Stomach (tissue), 4 donors: Measurements from ENCODE around the gene ANKRD33B.

Experiments used
- CTCF ChIP-seq, 7 experiments: fragments of 450-650 bp in 4 of 7; fragments of 200-600 bp in 3 of 7; sonication (generic) in 3 of 7; IDR thresholded peaks; one replicate each; pipeline ENCODE4 v1.5.1; 2016 to 2019; ENCODE audit warnings: antibody characterized with exemption in 7 of 7, control low read depth in 2 of 7, mild to moderate bottlenecking in 1 of 7
- POLR2A ChIP-seq, 4 donors: fragments of 450-650 bp; IDR thresholded peaks; one replicate each; pipeline ENCODE4 v1.6.1; 2016; ENCODE audit warnings: antibody characterized with exemption in 4 of 4, control low read depth in 2 of 4, mild to moderate bottlenecking in 1 of 4, moderate library complexity in 1 of 4
- POLR2AphosphoS5 ChIP-seq, 3 donors: sonication (generic); formaldehyde crosslinking; IDR thresholded peaks; one replicate each; pipeline ENCODE4 v1.6.1; 2016; ENCODE audit warnings: antibody characterized with exemption in 3 of 3

- TF ChIP-seq CTCF (IDR thresholded peaks at IDR 0.05) = no peak
- TF ChIP-seq POLR2A (IDR thresholded peaks at IDR 0.05) = no peak
- no peak for TF ChIP-seq POLR2AphosphoS5 (IDR thresholded peaks at IDR 0.05)
Observed at GRCh38 chr5:10520706-10521105, 43.2 kb upstream of the ANKRD33B start.
